PFSK-1 (cell line): Measurements from ENCODE around the gene GFY.
A peak's percentile ranks its signal among the peaks of the same experiment; 100 is the strongest.

ENCODE experiments used
- FOXP2 ChIP-seq: optimal IDR thresholded peaks from 2 replicates; pipeline ENCODE3; 2011; ENCODE audit warnings: borderline replicate concordance, control low read depth, inconsistent platforms; ENCODE audit not compliant: insufficient read depth; ENCODE audit errors: extremely low read length, extremely low read depth
- POLR2AphosphoS5 ChIP-seq: IDR thresholded peaks from 2 replicates; pipeline ENCODE4 v1.6.1; 2012; ENCODE audit warnings: low read depth, mild to moderate bottlenecking, control low read depth, low read length, moderate library complexity
- SIN3A ChIP-seq: IDR thresholded peaks from 2 replicates; pipeline ENCODE4 v1.6.1; 2012; ENCODE audit warnings: mild to moderate bottlenecking, low read length, moderate library complexity, borderline replicate concordance; ENCODE audit not compliant: insufficient read depth
- TAF1 ChIP-seq: IDR thresholded peaks from 2 replicates; pipeline ENCODE4 v1.6.1; 2012; ENCODE audit warnings: low read length, control low read depth, borderline replicate concordance; ENCODE audit not compliant: insufficient read depth
- TF ChIP-seq, protein P1 (sequence below), 2 experiments: IDR thresholded peaks; 2 replicates each; pipeline versions ENCODE4 v1.6.1 to v1.8.0; 2011 to 2012; ENCODE audit warnings: low read depth in 2 of 2, low read length in 2 of 2, control low read depth in 1 of 2, inconsistent platforms in 1 of 2, mild to moderate bottlenecking in 1 of 2, moderate library complexity in 1 of 2; ENCODE audit not compliant: insufficient read depth in 1 of 2

GFY gene

GRCh38 chr19:49387936-49388372 is 37.2 kb upstream of the GFY start, which contains the start of gene KASH5:
Gene KASH5, plus strand, starts transcription at chr19:49388249. Its CDS starts 2,635 bp downstream, at chr19:49390884.
- TF ChIP-seq TAF1 (no peak), SIN3A (no peak), POLR2AphosphoS5 (no peak), FOXP2 (no peak)
- TF ChIP-seq, protein P1, sequence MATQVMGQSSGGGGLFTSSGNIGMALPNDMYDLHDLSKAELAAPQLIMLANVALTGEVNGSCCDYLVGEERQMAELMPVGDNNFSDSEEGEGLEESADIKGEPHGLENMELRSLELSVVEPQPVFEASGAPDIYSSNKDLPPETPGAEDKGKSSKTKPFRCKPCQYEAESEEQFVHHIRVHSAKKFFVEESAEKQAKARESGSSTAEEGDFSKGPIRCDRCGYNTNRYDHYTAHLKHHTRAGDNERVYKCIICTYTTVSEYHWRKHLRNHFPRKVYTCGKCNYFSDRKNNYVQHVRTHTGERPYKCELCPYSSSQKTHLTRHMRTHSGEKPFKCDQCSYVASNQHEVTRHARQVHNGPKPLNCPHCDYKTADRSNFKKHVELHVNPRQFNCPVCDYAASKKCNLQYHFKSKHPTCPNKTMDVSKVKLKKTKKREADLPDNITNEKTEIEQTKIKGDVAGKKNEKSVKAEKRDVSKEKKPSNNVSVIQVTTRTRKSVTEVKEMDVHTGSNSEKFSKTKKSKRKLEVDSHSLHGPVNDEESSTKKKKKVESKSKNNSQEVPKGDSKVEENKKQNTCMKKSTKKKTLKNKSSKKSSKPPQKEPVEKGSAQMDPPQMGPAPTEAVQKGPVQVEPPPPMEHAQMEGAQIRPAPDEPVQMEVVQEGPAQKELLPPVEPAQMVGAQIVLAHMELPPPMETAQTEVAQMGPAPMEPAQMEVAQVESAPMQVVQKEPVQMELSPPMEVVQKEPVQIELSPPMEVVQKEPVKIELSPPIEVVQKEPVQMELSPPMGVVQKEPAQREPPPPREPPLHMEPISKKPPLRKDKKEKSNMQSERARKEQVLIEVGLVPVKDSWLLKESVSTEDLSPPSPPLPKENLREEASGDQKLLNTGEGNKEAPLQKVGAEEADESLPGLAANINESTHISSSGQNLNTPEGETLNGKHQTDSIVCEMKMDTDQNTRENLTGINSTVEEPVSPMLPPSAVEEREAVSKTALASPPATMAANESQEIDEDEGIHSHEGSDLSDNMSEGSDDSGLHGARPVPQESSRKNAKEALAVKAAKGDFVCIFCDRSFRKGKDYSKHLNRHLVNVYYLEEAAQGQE (IDR thresholded peaks at IDR 0.05; ENCODE audit: insufficient read depth in 1 of 2, low read depth in 2 of 2, low read length in 2 of 2): no peak

- TF ChIP-seq, protein P1 (IDR thresholded peaks at IDR 0.05; ENCODE audit: insufficient read depth in 1 of 2, low read depth in 2 of 2, low read length in 2 of 2): no peak
- TF ChIP-seq POLR2AphosphoS5 (no peak), SIN3A (no peak), FOXP2 (no peak), TAF1 (no peak)
These were observed 35.8 kb upstream of the GFY start for GRCh38 chr19:49389406-49389805.

GRCh38 chr19:49390131-49390928 is 34.9 kb upstream of the GFY start:
- peak; percentile 60 for TF ChIP-seq FOXP2
- TF ChIP-seq SIN3A: no peak

GRCh38 chr19:49390929-49391359 is 34.2 kb upstream of the GFY start:
- TF ChIP-seq FOXP2 (no peak), TAF1 (no peak), SIN3A (no peak), POLR2AphosphoS5 (no peak)
- TF ChIP-seq, protein P1 (IDR thresholded peaks at IDR 0.05; ENCODE audit: insufficient read depth in 1 of 2, low read depth in 2 of 2, low read length in 2 of 2): no peak

DNA sequence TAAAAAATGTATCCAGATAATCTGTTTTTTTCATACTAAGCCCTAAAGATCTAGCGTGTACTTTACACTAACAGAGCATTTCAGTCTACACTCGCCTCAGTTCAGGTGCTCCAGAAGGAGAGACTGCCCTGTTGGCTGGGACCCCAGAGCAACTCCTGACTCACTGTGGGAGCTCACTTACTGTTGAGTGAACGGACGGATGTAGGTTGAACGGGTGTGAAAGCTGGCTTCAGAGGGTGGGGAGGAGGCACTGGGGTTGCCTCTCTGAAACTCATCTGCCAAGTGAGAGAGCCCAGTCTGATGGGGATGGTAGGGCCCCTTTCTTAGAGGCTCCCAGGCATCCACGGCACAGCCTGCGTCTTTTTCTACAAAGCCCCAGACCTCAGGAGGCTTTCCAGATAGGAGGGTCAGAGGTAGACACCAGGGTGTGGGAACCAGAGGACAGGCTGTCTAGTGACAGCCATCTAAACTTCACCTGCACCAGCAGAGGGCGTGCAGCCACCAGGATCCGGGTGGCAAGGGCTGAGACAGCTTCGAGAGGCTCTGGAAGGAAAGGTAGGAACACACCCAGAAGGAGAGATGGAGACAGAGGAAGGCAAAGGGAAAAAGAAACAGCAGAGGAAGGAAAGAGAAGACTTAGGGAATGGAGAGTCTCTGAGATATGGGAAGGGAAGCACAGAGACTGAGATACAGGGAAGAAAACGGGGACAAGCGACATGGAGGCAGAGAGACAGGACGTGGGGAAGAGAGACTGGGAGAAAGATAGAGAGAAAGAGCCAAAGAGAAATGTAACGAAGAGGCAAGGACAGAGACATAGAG is 33.4 kb upstream of the GFY start:
- TF ChIP-seq POLR2AphosphoS5: no peak
- TF ChIP-seq SIN3A: no peak
- TF ChIP-seq, protein P1 (IDR thresholded peaks at IDR 0.05; ENCODE audit: insufficient read depth in 1 of 2, low read depth in 2 of 2, low read length in 2 of 2): no peak
- TF ChIP-seq TAF1: no peak
- no peak for TF ChIP-seq FOXP2
